IMR-90 (cell line): ENCODE measurements around the gene RAB20. TPM values are rescaled to one million over a fixed set of nuclear protein-coding genes. Genes with fewer than 3 reads are reported as not detected.

Experiments used
- ATAC-seq: fragments of 200-7000 bp; cut with Tn5 transposase; 2 replicates; pipeline ENCODE4 v1.9.1; 2020; ENCODE audit warnings: low read depth, mild to moderate bottlenecking, moderate library complexity
- BruUV-seq: library from RNA; stranded (reverse); fragments of 400-500 nt; replicated peaks from 2 replicates; lab custom pipeline; 2021; lab: Mats Ljungman, UMichigan
- CTCF ChIA-PET: fragments of 300-600 bp; formaldehyde crosslinking; extraction: SDS; loops from one replicate; lab custom pipeline; 2021; ENCODE audit warnings: antibody characterized with exemption; lab: Yijun Ruan, JAX
- POLR2A ChIA-PET: fragments of 300-600 bp; sonication (Branson Sonifier 250); formaldehyde crosslinking; loops from one replicate; lab custom pipeline; 2022; ENCODE audit warnings: antibody characterized with exemption; ENCODE audit not compliant: unreplicated experiment; lab: Charles Lee
- DNase-seq: peaks from one replicate; pipeline ENCODE4 v3.0.0; 2013
- H2AFZ ChIP-seq: replicated peaks from 2 replicates; pipeline ENCODE3; 2013; ENCODE audit warnings: low read length, mild to moderate bottlenecking; ENCODE audit not compliant: poor library complexity
- H2AK5ac ChIP-seq: 2 replicates; pipeline ENCODE4 v1.6.1; 2013; ENCODE audit warnings: low read depth, low read length, inconsistent platforms
- H2AK9ac ChIP-seq: replicated peaks from 2 replicates; pipeline ENCODE3; 2013; ENCODE audit warnings: mild to moderate bottlenecking, low read depth, low read length, moderate library complexity; ENCODE audit not compliant: poor library complexity
- H2BK120ac ChIP-seq: 2 replicates; pipeline ENCODE4 v1.6.1; 2013; ENCODE audit warnings: low read depth, low read length, inconsistent platforms
- H2BK15ac ChIP-seq: 3 replicates; pipeline ENCODE4 v1.6.1; 2013; ENCODE audit warnings: low read depth, low read length, inconsistent platforms
- H2BK20ac ChIP-seq: 2 replicates; pipeline ENCODE4 v1.6.1; 2013; ENCODE audit warnings: low read depth, mild to moderate bottlenecking, inconsistent platforms, low read length, moderate library complexity
- H2BK5ac ChIP-seq: 2 replicates; pipeline ENCODE4 v1.6.1; 2013; ENCODE audit warnings: mild to moderate bottlenecking, low read depth, low read length, inconsistent platforms; ENCODE audit not compliant: poor library complexity, severe bottlenecking
- H3K14ac ChIP-seq: replicated peaks from 2 replicates; pipeline ENCODE4 v1.6.1; 2013; ENCODE audit warnings: low read depth, low read length, inconsistent platforms
- H3K18ac ChIP-seq: 2 replicates; pipeline ENCODE4 v1.6.1; 2013; ENCODE audit warnings: low read depth, low read length, control low read depth
- H3K23ac ChIP-seq: 2 replicates; pipeline ENCODE4 v1.6.1; 2013; ENCODE audit warnings: low read depth, low read length, inconsistent platforms
- H3K27ac ChIP-seq: 2 replicates; pipeline ENCODE4 v1.5.1; 2013; ENCODE audit warnings: mild to moderate bottlenecking, control low read depth, low read length; ENCODE audit not compliant: insufficient read depth
- H3K27me3 ChIP-seq: 2 replicates; pipeline ENCODE4 v1.6.1; 2013; ENCODE audit warnings: low read length; ENCODE audit not compliant: control insufficient read depth, insufficient read depth
- H3K36me3 ChIP-seq: 2 replicates; pipeline ENCODE4 v1.6.1; 2013; ENCODE audit warnings: low read length, mixed read lengths; ENCODE audit not compliant: control insufficient read depth, insufficient read depth
- H3K4ac ChIP-seq: 2 replicates; pipeline ENCODE4 v1.6.1; 2013; ENCODE audit warnings: low read depth, low read length, inconsistent platforms
- H3K4me1 ChIP-seq: 2 replicates; pipeline ENCODE4 v1.6.1; 2013; ENCODE audit warnings: low read length, mixed read lengths; ENCODE audit not compliant: control insufficient read depth, insufficient read depth
- H3K4me2 ChIP-seq: 2 replicates; pipeline ENCODE4 v1.6.1; 2013; ENCODE audit warnings: low read depth, mild to moderate bottlenecking, control low read depth, low read length, moderate library complexity
- H3K4me3 ChIP-seq: 2 replicates; pipeline ENCODE4 v1.5.1; 2013; ENCODE audit warnings: low read depth, mild to moderate bottlenecking, control low read depth, low read length, moderate library complexity; ENCODE audit not compliant: insufficient read depth
- H3K56ac ChIP-seq: 2 replicates; pipeline ENCODE4 v1.6.1; 2013; ENCODE audit warnings: low read length, inconsistent platforms; ENCODE audit not compliant: insufficient read depth; ENCODE audit errors: extremely low read depth
- H3K79me1 ChIP-seq, 2 experiments: 2 replicates each; pipeline ENCODE4 v1.6.1; 2013; ENCODE audit warnings: low read length in 2 of 2, inconsistent platforms in 1 of 2, low read depth in 1 of 2
- H3K9ac ChIP-seq: 2 replicates; pipeline ENCODE4 v1.6.1; 2013; ENCODE audit warnings: low read depth, low read length, control low read depth
- H3K9me1 ChIP-seq: 2 replicates; pipeline ENCODE4 v1.6.1; 2013; ENCODE audit warnings: low read length, inconsistent platforms; ENCODE audit not compliant: insufficient read depth
- H3K9me3 ChIP-seq: 2 replicates; pipeline ENCODE4 v1.6.1; 2013; ENCODE audit warnings: low read length; ENCODE audit not compliant: control insufficient read depth, insufficient read depth
- H4K20me1 ChIP-seq: 2 replicates; pipeline ENCODE4 v1.6.1; 2013; ENCODE audit warnings: low read length, inconsistent platforms; ENCODE audit not compliant: insufficient read depth
- H4K5ac ChIP-seq: 2 replicates; pipeline ENCODE4 v1.6.1; 2013; ENCODE audit warnings: mild to moderate bottlenecking, low read depth, low read length, control low read depth
- H4K8ac ChIP-seq, 2 experiments: 2 replicates each; pipeline ENCODE4 v1.6.1; 2013; ENCODE audit warnings: low read depth in 2 of 2, low read length in 2 of 2, control low read depth in 1 of 2, inconsistent platforms in 1 of 2
- H4K91ac ChIP-seq: 2 replicates; pipeline ENCODE4 v1.6.1; 2013; ENCODE audit warnings: low read depth, low read length, inconsistent platforms; ENCODE audit not compliant: insufficient read depth
- CEBPB ChIP-seq: IDR thresholded peaks from 2 replicates; pipeline ENCODE4 v1.6.1; 2012; ENCODE audit warnings: low read depth, low read length, improper control_type of control experiment
- CHD1 ChIP-seq: IDR thresholded peaks from 2 replicates; pipeline ENCODE4 v1.6.1; 2012; ENCODE audit warnings: low read depth, low read length, improper control_type of control experiment
- FOS ChIP-seq: fragments of 150-350 bp; IDR thresholded peaks from 2 replicates; pipeline ENCODE4 v1.6.1; 2016; ENCODE audit warnings: low read depth, low read length
- MAFK ChIP-seq: IDR thresholded peaks from 2 replicates; pipeline ENCODE4 v1.6.1; 2012; ENCODE audit warnings: low read depth, low read length, improper control_type of control experiment
- MAZ ChIP-seq: IDR thresholded peaks from 2 replicates; pipeline ENCODE4 v1.6.1; 2012; ENCODE audit warnings: low read depth, mild to moderate bottlenecking, low read length, improper control_type of control experiment, moderate library complexity, borderline replicate concordance
- MXI1 ChIP-seq: IDR thresholded peaks from 2 replicates; pipeline ENCODE4 v1.6.1; 2012; ENCODE audit warnings: low read depth, mild to moderate bottlenecking, low read length, moderate library complexity, borderline replicate concordance
- POLR2A ChIP-seq: IDR thresholded peaks from 2 replicates; pipeline ENCODE4 v1.6.1; 2012; ENCODE audit warnings: mild to moderate bottlenecking, low read depth, low read length
- RAD21 ChIP-seq: IDR thresholded peaks from 2 replicates; pipeline ENCODE4 v1.6.1; 2012; ENCODE audit warnings: low read length, improper control_type of control experiment
- RFX5 ChIP-seq: IDR thresholded peaks from 2 replicates; pipeline ENCODE4 v1.8.0; 2012; ENCODE audit warnings: low read depth, mild to moderate bottlenecking, low read length, moderate library complexity
- SMC3 ChIP-seq: fragments of 150-350 bp; IDR thresholded peaks from 2 replicates; pipeline ENCODE4 v1.6.1; 2016; ENCODE audit warnings: low read depth, mild to moderate bottlenecking, antibody characterized with exemption, low read length, moderate library complexity
- WGBS, 2 experiments: methylation state at CpG; one replicate each; pipeline versions ENCODE4 v1.1.5 to v1.1.7; 2013; ENCODE audit warnings: missing lambda C conversion rate in 2 of 2; ENCODE audit not compliant: insufficient read length in 1 of 2; ENCODE audit errors: extremely low coverage in 2 of 2; 5-methylcytosine and 5-hydroxymethylcytosine counted together
- dilution Hi-C: fragments of 300-500 bp; cut with HindIII; formaldehyde crosslinking; loops from one replicate; pipeline ENCODE4 v1.14.3; 2018; ENCODE audit warnings: low sequenced_read_pairs; ENCODE audit not compliant: unreplicated experiment
- in situ Hi-C: fragments of 300-500 bp; cut with MboI; formaldehyde crosslinking; loops from 3 replicates; pipeline ENCODE4 v1.14.3; 2019; ENCODE audit warnings: low sequenced_read_pairs, inconsistent platforms, mixed read lengths
- intact Hi-C: fragments of 100-400 bp; cut with micrococcal nuclease; formaldehyde crosslinking; loops from 2 replicates; pipeline ENCODE4 v1.10.0; 2022
- polyA plus RNA-seq, 3 experiments: library from polyadenylated mRNA; depleted of rRNA; stranded (reverse); fragments of >200 nt; gene quantifications; 2 replicates each; pipeline ENCODE4 v1.2.3, GENCODE V29; 2012; ENCODE audit warnings: low replicate concordance in 1 of 3
- total RNA-seq: library from RNA; depleted of rRNA; stranded (reverse); fragments of >200 nt; gene quantifications from 2 replicates; pipeline ENCODE4 v1.2.3, GENCODE V29; 2012
- TF ChIP-seq, protein P1 (sequence below): conservative IDR thresholded peaks from 2 replicates; pipeline ENCODE4 v1.5.1; 2012; ENCODE audit warnings: mild to moderate bottlenecking, low read depth, low read length, improper control_type of control experiment

RAB20 gene
- total and polyA plus RNA-seq, 2 of the 4 experiments (the other 2 are of a cell fraction), result 3.8 to 5.1 TPM

DNA sequence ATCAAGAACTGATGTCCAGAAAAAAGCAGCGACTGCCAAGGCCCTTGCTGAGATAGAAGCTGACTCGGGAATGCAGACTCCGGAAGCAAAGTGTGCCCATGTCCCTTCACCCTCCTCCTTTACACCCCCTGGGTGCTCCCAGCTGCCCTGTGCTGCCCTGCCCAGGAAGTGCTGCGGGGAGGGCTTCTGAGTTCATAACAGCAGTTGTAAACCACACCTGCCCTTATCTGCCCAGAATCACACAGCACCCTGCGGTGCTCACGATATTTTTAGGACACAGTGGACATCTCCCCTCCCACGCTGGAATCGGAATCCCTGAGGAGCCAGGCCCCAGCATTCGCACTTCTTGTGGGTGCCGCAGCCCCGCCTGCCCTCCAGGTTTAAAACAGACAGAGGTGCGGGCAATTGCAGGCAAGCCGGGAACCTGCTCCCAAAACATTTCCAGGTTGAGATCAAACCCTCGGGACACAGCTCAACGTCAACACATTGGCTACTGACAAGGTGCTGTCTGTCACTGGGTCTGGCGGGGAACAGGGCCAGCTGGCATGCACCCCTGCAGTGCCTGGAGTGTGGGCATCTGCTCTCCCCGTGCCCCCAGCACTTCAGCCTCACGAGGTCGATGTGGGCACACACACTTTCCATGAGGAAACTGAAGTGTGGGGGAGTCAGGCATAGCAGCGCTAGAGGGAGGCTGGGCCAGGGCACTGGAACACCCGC, 36.8 kb downstream of the RAB20 start:
- no peak overlapping the region for H3K4me3 ChIP-seq
- H3K27me3 ChIP-seq, result no peaks in the 10 kb centered on the region
- peaks cover 13% of the 10 kb centered on the region; the same call in 1 of the 2 replicates for H3K9me1 ChIP-seq
- H3K56ac ChIP-seq, result no peak overlapping the region
- DNase-seq, result no peak
- H2BK20ac ChIP-seq, result no peak overlapping the region
- no peak overlapping the region for H3K27ac ChIP-seq
- H3K18ac ChIP-seq, result no peak overlapping the region
- ATAC-seq, result 0 out of 2 replicates have a peak, but pooled peaks have one; percentile 11
- H3K9me3 ChIP-seq, result no peaks in the 10 kb centered on the region
- no peak overlapping the region for H4K5ac ChIP-seq
- no peak overlapping the region for H4K91ac ChIP-seq
- no peak overlapping the region for H3K4ac ChIP-seq
- 57% methylated on average over 9 of the region's 21 CpGs; no CpG with 5 or more reads in 1 of the 2 experiments for WGBS, 2 experiments
- H3K4me2 ChIP-seq, result no peak overlapping the region
- H3K4me1 ChIP-seq, result no peaks in the 10 kb centered on the region; the same call in 1 of the 2 replicates
- H3K36me3 ChIP-seq, result no peaks in the 10 kb centered on the region; the same call in 1 of the 2 replicates
- no peak overlapping the region for H2BK15ac ChIP-seq
- POLR2A ChIA-PET, result no interaction called here
- H3K9ac ChIP-seq, result no peak overlapping the region
- intact Hi-C loops (no loop called here), dilution Hi-C loops (no loop called here), in situ Hi-C loops (no loop called here)
- H4K8ac ChIP-seq, result no peak overlapping the region
- H2BK120ac ChIP-seq, result no peak overlapping the region
- no peaks in the 10 kb centered on the region for H3K79me1 ChIP-seq
- TF ChIP-seq CEBPB, result no peak
- no peak for TF ChIP-seq MXI1
- TF ChIP-seq SMC3, result no peak
- TF ChIP-seq CHD1, result no peak
- TF ChIP-seq POLR2A, result no peak
- TF ChIP-seq MAZ, result no peak
- TF ChIP-seq RAD21, result no peak
- no peak for TF ChIP-seq FOS
- TF ChIP-seq RFX5, result no peak
- TF ChIP-seq, protein P1, sequence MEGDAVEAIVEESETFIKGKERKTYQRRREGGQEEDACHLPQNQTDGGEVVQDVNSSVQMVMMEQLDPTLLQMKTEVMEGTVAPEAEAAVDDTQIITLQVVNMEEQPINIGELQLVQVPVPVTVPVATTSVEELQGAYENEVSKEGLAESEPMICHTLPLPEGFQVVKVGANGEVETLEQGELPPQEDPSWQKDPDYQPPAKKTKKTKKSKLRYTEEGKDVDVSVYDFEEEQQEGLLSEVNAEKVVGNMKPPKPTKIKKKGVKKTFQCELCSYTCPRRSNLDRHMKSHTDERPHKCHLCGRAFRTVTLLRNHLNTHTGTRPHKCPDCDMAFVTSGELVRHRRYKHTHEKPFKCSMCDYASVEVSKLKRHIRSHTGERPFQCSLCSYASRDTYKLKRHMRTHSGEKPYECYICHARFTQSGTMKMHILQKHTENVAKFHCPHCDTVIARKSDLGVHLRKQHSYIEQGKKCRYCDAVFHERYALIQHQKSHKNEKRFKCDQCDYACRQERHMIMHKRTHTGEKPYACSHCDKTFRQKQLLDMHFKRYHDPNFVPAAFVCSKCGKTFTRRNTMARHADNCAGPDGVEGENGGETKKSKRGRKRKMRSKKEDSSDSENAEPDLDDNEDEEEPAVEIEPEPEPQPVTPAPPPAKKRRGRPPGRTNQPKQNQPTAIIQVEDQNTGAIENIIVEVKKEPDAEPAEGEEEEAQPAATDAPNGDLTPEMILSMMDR, result no peak
- no peak for TF ChIP-seq MAFK
- no peak overlapping the region for H2BK5ac ChIP-seq
- CTCF ChIA-PET, result no interaction called here
- peak overlapping the region; percentile 23 for H2AFZ ChIP-seq
- no peak overlapping the region for H3K14ac ChIP-seq
- peak overlapping the region; percentile 7 for H2AK9ac ChIP-seq
- H2AK5ac ChIP-seq, result no peak overlapping the region
- H4K20me1 ChIP-seq, result no peaks in the 10 kb centered on the region; the same call in none of the 2 replicates
- no peak overlapping the region for H3K23ac ChIP-seq
- BruUV-seq, result no TSS peak
